Aorta (tissue), 5 donors: Measurements from ENCODE around the gene ITSN1. TPM values are rescaled to one million over a fixed set of nuclear protein-coding genes. Genes with fewer than 3 reads are reported as not detected.
A peak's percentile ranks its signal among the peaks of the same experiment; 100 is the strongest.
"Not testable (repeated sequence)": the region's sequence is repeated elsewhere in the genome, so short reads cannot be mapped to it uniquely, and the experiment has no call there.

ENCODE experiments used
- ATAC-seq: fragments of 200-7000 bp; cut with Tn5 transposase; one replicate; pipeline ENCODE4 v1.9.1; 2022; ENCODE audit warnings: moderate library complexity; ENCODE audit not compliant: low FRiP score
- DNase-seq, 2 donors: peaks; one replicate each; pipeline ENCODE4 v3.0.0-alpha.2; 2020
- H3K27ac ChIP-seq, 2 donors: one replicate each; pipeline ENCODE4 v1.5.1; 2013; ENCODE audit warnings: low read length in 2 of 2, mild to moderate bottlenecking in 2 of 2, moderate library complexity in 2 of 2, control low read depth in 1 of 2, inconsistent platforms in 1 of 2, low read depth in 1 of 2
- H3K27me3 ChIP-seq, 2 donors: one replicate each; pipeline ENCODE4 v1.6.1; 2013; ENCODE audit warnings: control low read depth in 1 of 2, low read length in 1 of 2, mild to moderate bottlenecking in 1 of 2, moderate library complexity in 1 of 2; ENCODE audit not compliant: insufficient read depth in 2 of 2, control insufficient read depth in 1 of 2
- H3K36me3 ChIP-seq, 2 donors: one replicate each; pipeline ENCODE4 v1.6.1; 2013; ENCODE audit warnings: control low read depth in 1 of 2, low read length in 1 of 2, mild to moderate bottlenecking in 1 of 2; ENCODE audit not compliant: insufficient read depth in 2 of 2, control insufficient read depth in 1 of 2
- H3K4me1 ChIP-seq, 2 donors: one replicate each; pipeline ENCODE4 v1.6.1; 2013; ENCODE audit warnings: low read length in 2 of 2, control low read depth in 1 of 2, mild to moderate bottlenecking in 1 of 2, moderate library complexity in 1 of 2; ENCODE audit not compliant: insufficient read depth in 2 of 2, control insufficient read depth in 1 of 2
- H3K4me3 ChIP-seq, 2 donors: one replicate each; pipeline ENCODE4 v1.5.1; 2013; ENCODE audit warnings: low read length in 2 of 2, control low read depth in 1 of 2, mild to moderate bottlenecking in 1 of 2
- H3K9me3 ChIP-seq: one replicate; pipeline ENCODE4 v1.6.1; 2013; ENCODE audit warnings: mild to moderate bottlenecking, low read length; ENCODE audit not compliant: control insufficient read depth
- WGBS, 2 donors: extraction: QIAGEN DNeasy Blood & Tissue Kit; methylation state at CpG; one replicate each; pipeline ENCODE4 v1.1.7; 2013; 5-methylcytosine and 5-hydroxymethylcytosine counted together
- intact Hi-C, 2 donors: fragments of 100-400 bp; cut with DNase I; formaldehyde crosslinking; loops; one replicate each; pipeline versions ENCODE4 v1.14.2 to v1.15.0; 2022
- polyA plus RNA-seq, 2 donors: library from polyadenylated mRNA; stranded (reverse); fragments of 200-250 nt; gene quantifications; one replicate each; pipeline ENCODE4 v1.2.3, GENCODE V29; 2013
- total RNA-seq, 2 donors: library from RNA; stranded (reverse); fragmentation: NEBNext Ultra II Directional; extraction: Animal tissue kit (Norgen Biotek cat#: 25700); gene quantifications; one replicate each; pipeline ENCODE4 v1.2.1, GENCODE V29; 2021
- donor health status: healthy with polysubstance abuse.
- donor health status: Bipolar disorder and iron deficiency.
- donor health status: DM: no; HTN: no; CAD: no.
- donor health status: DM: no; HTN: no; CAD: no.
- donor health status: DM: yes; HTN: yes; CAD: no.

Gene ITSN1
- total and polyA plus RNA-seq, 4 donors: 20.8 to 103 (median 37.1) TPM

DNA sequence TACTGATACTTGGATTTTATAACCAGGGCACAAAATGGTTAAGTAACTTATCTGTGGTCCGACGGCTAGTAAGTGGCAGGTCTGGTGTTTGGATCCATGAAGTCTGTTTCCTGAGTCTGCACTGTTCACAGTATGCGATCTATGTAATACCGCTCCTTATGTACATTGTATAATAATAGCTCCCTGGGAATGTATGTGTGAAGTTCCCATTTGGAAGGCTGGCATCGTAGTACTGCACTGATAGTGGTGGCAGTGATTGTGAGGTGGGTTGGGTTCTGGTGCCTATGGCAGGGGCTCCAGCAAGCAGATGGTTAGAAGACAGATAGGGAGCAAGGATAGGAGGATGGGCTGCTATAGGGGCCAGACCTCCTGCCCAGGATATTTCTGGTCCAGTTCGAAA, 25.3 kb downstream of the ITSN1 start:
- H3K4me3 ChIP-seq: no peak overlapping the region
- 50 to 52% methylated on average over 6 of the region's 6 CpGs for WGBS, 2 donors
- no peak for DNase-seq
- no peaks in the 10 kb centered on the region for H3K4me1 ChIP-seq
- no peaks in the 10 kb centered on the region for H3K9me3 ChIP-seq
- ATAC-seq: no peak
- intact Hi-C loops: no loop called here
- H3K27me3 ChIP-seq: no peaks in the 10 kb centered on the region
- H3K27ac ChIP-seq: no peak overlapping the region
- no peaks in the 10 kb centered on the region for H3K36me3 ChIP-seq

DNA sequence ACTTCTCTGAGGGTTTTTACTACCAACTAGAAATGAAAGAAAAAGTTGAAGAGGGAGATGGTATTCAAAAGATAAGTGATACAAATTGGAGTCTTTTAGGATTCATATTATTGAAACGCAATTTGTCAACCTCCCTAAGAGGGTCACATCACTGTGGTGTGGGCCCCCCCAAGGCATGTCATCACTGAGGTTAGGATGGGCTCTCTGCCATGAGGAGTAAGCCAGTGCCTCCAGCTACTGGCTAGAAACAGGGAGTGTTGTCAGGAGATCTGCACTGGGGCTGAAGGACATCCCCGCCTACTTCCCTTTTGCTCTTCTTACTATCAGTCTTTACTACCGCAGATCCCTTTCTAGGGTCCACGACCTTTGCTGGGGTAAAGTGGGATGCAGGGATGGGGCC, 25.9 kb downstream of the ITSN1 start:
- Histone ChIP-seq H3K4me1 (no peaks in the 10 kb centered on the region), H3K27me3 (no peaks in the 10 kb centered on the region), H3K36me3 (no peaks in the 10 kb centered on the region), H3K4me3 (no peak overlapping the region), H3K9me3 (no peaks in the 10 kb centered on the region), H3K27ac (no peak overlapping the region)
- 76 to 82% methylated on average over 4 of the region's 4 CpGs for WGBS, 2 donors
- intact Hi-C loops: no loop called here
- peak; percentile 56 for ATAC-seq
- DNase-seq: no peak

DNA sequence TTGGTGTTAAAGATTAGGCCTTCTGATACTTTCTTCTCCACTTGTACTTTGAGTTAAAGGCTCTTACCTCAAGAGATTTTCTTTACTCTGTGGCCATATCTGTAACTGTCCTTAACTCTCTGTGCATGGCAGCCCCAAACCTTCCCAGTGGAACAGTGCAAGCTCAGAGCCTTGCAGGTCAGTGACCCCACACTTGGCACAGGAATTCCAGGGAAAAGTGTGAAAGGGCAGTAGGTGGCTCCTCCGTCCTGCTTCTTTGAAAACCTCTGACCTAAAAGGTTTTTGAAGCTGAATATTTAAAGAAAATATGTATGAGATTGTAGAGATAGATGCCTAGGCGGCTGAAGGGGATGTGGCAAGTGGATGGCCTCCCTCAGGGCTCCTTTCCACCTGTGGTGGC, 26.3 kb downstream of the ITSN1 start:
- Histone ChIP-seq H3K4me3 (no peak overlapping the region), H3K27ac (no peak overlapping the region), H3K4me1 (no peaks in the 10 kb centered on the region), H3K36me3 (no peaks in the 10 kb centered on the region), H3K27me3 (no peaks in the 10 kb centered on the region), H3K9me3 (no peaks in the 10 kb centered on the region)
- DNase-seq (no peak), ATAC-seq (no peak)
- intact Hi-C loops: no loop called here
- whole genome bisulfite sequencing, 2 donors: 91 to 98% methylated on average over 2 of the region's 2 CpGs

DNA sequence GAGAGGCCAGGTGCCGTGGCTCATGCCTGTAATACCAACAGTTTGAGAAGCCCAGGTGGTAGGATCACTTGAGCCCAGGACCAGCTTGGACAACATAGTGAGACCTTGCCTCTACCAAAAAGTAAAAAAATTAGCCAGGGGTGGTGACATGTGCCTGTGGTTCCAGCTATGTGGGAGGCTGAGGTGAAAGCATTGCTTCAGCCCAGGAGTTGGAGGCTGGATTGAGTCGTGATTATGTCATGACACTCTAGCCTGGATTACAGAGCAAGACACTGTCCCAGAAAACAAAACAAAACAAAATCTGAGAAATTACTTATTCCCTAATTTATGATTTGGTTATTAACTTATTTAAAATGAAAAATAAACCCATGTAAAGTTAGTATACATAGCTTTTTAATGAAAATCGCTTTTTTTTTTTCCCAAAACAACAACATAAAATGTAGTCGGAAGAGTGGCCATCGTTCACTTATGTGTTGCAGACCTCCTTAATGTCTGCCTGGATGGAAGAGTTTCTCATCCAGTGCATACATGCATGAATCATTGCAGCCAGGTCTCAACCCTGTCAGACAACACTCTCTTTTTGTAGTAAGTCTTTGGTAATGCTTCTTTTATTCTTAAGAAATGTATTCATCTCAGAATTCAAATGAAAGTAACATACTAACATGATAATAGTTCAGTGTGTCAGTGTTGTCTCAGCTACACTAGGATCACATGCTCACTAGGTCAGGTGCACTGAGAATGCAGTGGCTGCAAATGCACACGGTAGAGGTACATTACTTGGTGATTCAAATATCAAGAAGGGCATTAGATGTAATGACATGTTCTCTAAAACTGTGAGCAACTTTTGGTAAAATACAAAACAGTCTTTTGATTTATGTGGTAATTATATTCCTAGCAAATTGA, 28.0 kb downstream of the ITSN1 start:
- intact Hi-C loops: no loop called here

DNA sequence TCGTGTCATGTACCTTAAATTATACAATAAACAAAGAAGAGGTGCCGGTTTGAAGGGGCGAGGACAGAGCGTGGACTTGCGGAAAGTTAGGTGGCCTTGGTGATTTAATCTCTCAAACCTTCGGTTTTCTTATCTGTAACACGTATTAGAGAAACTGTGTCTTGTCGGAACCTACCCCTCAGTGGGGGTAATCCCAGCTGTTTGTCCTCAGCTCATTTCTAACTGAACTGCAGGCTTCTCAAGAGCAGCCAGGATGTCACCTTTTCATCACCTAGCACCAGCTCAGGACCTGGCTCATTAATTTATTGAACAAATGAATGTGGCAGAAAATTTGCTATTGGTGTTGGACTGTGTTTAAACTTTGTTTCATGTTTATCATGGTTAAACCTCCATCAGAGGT, 31.2 kb downstream of the ITSN1 start:
- intact Hi-C loops: no loop called here
- WGBS, 2 donors: 85 to 90% methylated on average over 8 of the region's 8 CpGs
- DNase-seq (no peak), ATAC-seq (no peak)
- H3K4me3 ChIP-seq: no peak overlapping the region
- H3K27me3 ChIP-seq: no peaks in the 10 kb centered on the region
- no peaks in the 10 kb centered on the region for H3K36me3 ChIP-seq
- H3K9me3 ChIP-seq: no peaks in the 10 kb centered on the region
- H3K4me1 ChIP-seq: no peaks in the 10 kb centered on the region
- H3K27ac ChIP-seq: no peak overlapping the region

More for the DNA sequence above, 28.0 kb downstream of the ITSN1 start:
- no peaks in the 10 kb centered on the region for H3K4me1 ChIP-seq
- WGBS, 2 donors: 83 to 84% methylated on average over 6 of the region's 6 CpGs
- H3K9me3 ChIP-seq: no peaks in the 10 kb centered on the region
- H3K27ac ChIP-seq: no peak overlapping the region
- no peak overlapping the region for H3K4me3 ChIP-seq
- H3K36me3 ChIP-seq: no peaks in the 10 kb centered on the region
- ATAC-seq: no peak
- no peaks in the 10 kb centered on the region for H3K27me3 ChIP-seq
- no peak for DNase-seq

DNA sequence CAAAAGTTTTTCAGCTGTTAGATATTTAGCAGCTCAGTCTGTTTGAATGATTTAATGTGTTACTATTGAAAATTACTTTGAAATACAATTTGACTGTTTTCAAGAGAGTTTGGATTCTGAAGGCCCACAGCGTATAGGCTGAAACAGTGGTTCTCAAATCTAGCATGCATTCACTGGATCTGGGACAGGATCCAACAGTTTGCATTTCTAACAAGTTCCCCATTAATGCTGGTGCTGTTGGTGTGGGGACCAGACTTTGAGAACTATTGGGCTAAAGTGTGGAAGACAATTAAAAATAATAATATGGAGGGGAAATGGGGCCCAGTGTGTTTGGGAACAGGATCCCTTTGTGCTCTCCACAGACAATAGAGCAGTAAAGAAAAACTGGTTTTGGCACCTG, 31.9 kb downstream of the ITSN1 start:
- Histone ChIP-seq H3K4me3 (no peak overlapping the region), H3K27ac (no peak overlapping the region), H3K4me1 (no peaks in the 10 kb centered on the region), H3K27me3 (no peaks in the 10 kb centered on the region), H3K9me3 (no peaks in the 10 kb centered on the region), H3K36me3 (no peaks in the 10 kb centered on the region)
- intact Hi-C loops: no loop called here
- ATAC-seq (no peak), DNase-seq (no peak)
- WGBS, 2 donors: 81 to 87% methylated on average over 1 of the region's 1 CpG

DNA sequence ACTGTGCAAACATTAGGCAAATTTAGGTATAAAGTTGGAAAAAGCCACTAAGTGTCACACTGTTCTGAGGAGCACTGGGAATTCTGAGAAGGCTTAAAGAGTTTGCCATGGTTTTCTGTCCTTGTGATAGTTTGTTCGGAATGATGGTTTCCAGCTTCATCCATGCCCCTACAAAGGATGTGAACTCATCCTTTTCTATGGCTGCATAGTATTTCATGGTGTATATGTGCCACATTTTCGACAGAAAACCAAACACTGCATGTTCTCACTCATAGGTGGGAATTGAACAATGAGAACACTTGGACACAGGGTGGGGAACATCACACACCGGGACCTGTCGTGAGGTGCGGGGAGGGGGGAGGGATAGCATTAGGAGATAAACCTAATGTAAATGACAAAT, 34.4 kb downstream of the ITSN1 start:
- WGBS, 2 donors: 96 to 97% methylated on average over 5 of the region's 5 CpGs
- ATAC-seq, H3K27me3 ChIP-seq, H3K9me3 ChIP-seq, H3K36me3 ChIP-seq, H3K4me3 ChIP-seq, H3K27ac ChIP-seq, intact Hi-C loops, DNase-seq, H3K4me1 ChIP-seq: not testable (repeated sequence)

DNA sequence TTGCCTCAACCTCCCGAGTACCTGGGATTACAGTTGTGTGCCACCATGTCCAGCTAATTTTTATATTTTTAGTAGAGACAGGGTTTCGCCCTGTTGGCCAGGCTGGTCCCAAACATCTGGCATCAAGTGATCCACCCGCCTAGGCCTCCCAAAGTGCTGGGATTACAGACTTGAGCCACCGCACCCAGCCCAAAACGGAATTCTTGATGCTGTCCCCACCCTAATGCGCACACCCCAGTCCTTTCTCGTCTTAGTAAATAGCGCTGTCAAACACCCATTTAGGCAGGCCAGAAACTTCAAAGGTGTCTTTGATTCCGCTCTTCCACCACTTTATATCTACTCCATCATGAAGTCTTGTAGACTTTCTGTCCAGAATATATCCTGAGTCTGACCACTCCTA, 35.1 kb downstream of the ITSN1 start:
- DNase-seq (no peak), ATAC-seq (no peak)
- 96 to 97% methylated on average over 9 of the region's 9 CpGs for WGBS, 2 donors
- no peaks in the 10 kb centered on the region for H3K9me3 ChIP-seq
- intact Hi-C loops: no loop called here
- no peak overlapping the region for H3K27ac ChIP-seq
- no peaks in the 10 kb centered on the region for H3K4me1 ChIP-seq
- H3K27me3 ChIP-seq: no peaks in the 10 kb centered on the region
- H3K36me3 ChIP-seq: no peaks in the 10 kb centered on the region
- H3K4me3 ChIP-seq: no peak overlapping the region

DNA sequence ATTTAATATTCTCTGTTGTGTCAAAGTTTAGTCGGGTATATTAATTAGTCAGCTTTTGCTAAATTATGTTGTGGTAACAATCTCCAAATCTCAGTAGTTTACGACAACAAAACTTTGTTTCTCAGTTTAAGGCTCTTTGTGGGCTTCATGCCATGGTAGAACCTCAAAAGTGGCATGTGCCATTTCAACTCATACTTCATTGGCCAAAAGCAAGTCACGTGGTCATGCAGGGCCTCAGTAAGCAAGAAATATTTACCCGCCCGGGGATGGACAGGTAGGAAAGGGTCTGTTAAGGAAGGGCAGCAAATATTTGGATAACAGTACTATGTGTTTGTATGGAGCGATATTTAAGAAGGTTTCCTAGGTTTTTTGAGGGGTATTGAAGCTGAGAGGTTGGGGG, 38.6 kb downstream of the ITSN1 start:
- DNase-seq: no peak
- no peak for ATAC-seq
- 95 to 96% methylated on average over 6 of the region's 6 CpGs for WGBS, 2 donors
- no peaks in the 10 kb centered on the region for H3K27me3 ChIP-seq
- no peak overlapping the region for H3K27ac ChIP-seq
- no peaks in the 10 kb centered on the region for H3K36me3 ChIP-seq
- intact Hi-C loops: loop anchor here in 1 of 2 donors (10.0 kb wide), 1 partner anchor 74 kb away; no protein-coding TSS in a partner anchor
- H3K9me3 ChIP-seq: no peaks in the 10 kb centered on the region
- H3K4me1 ChIP-seq: peaks cover 0 to 8% of the 10 kb centered on the region in 2 donors
- H3K4me3 ChIP-seq: no peak overlapping the region
